Stimulated activated CD4-positive, alpha-beta T cell treated with anti-CD3 and anti-CD28 coated beads, Interleukin-2, amount 100 ng/mL, for 4 hours (primary cell): ENCODE measurements around the gene RACGAP1.

Experiments
- DNase-seq: peaks from one replicate; pipeline ENCODE4 v3.0.0-alpha.2; 2020; ENCODE audit warnings: low read depth

The RACGAP1 gene

GRCh38 chr12:49954863-49955830 is 70.1 kb downstream of the RACGAP1 start:
- no peak for DNase-seq

GRCh38 chr12:49953961-49954846 is 71.1 kb downstream of the RACGAP1 start:
- no peak for DNase-seq

- DNase-seq: no peak
Measured at GRCh38 chr12:49953151-49953550, 72.1 kb downstream of the RACGAP1 start.

DNA sequence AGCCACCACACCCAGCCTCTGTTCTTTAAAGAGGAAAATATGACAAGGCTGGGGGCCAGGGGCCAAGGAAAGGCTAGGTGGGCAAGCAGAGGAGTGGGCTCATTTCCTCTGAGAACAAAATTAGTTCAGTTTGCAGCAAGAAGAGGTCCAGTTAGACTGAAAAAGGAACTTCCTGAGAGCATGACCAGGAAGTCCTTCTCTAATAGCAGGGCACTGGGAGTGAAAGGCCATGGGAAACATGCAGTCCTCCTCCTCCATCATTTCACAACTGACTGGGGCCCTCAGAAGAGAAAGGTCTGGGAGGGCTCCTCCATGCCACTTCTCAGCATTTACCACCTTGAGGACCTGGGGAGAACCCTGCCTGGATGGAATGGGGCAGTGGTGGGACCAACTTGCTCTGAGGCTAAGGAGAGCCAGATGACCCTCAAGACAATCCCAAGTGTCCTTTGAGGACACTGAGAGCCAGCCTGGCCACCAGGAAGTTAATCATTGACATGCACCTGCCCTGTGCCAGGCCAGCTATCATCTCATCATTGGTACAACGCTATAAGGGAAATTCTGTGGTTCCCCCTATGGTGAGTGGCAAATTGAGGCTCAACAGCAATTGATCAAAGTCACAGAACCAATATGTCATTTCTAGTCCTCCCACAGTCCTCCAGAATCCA is 72.8 kb downstream of the RACGAP1 start:
- no peak for DNase-seq

DNA sequence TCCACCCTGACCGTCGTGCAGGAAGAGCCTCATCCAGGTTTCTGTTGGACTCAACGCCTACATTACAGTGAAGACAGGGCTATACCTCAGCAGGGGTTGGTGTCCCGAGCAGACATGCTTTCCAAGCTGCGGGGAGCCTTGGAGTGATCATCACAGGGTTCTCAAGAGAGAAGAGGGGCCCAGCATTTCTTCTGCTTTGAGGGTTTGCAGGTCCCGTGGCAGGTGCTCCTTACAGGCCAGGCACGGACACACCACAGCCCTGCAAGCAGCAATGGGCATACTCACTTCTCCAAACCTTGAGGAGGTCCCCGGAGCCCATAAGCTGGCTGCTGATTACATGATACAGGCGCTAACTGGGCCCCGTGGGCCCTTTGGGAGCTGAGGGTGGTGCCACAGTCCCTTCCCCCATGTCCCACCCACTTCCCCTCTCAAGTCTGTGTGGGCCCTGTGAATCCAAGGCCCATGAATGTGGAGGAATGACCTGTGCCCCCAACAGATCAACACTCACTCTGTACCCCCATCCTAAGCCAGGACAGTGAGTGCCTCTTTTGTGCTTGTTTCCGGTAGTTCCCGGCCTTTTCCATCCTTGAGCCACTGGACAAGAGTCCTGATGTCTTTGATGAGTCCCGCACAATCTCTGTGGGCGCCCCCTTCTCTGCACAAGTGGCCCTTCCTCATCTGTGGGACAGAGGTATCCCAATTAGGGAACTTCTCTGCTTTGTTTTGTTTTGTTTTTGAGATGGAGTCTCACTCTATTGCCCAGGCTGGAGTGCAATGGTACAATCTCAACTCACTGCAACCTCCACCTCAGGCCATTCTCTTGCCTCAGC is 73.7 kb downstream of the RACGAP1 start:
- no peak for DNase-seq

DNA sequence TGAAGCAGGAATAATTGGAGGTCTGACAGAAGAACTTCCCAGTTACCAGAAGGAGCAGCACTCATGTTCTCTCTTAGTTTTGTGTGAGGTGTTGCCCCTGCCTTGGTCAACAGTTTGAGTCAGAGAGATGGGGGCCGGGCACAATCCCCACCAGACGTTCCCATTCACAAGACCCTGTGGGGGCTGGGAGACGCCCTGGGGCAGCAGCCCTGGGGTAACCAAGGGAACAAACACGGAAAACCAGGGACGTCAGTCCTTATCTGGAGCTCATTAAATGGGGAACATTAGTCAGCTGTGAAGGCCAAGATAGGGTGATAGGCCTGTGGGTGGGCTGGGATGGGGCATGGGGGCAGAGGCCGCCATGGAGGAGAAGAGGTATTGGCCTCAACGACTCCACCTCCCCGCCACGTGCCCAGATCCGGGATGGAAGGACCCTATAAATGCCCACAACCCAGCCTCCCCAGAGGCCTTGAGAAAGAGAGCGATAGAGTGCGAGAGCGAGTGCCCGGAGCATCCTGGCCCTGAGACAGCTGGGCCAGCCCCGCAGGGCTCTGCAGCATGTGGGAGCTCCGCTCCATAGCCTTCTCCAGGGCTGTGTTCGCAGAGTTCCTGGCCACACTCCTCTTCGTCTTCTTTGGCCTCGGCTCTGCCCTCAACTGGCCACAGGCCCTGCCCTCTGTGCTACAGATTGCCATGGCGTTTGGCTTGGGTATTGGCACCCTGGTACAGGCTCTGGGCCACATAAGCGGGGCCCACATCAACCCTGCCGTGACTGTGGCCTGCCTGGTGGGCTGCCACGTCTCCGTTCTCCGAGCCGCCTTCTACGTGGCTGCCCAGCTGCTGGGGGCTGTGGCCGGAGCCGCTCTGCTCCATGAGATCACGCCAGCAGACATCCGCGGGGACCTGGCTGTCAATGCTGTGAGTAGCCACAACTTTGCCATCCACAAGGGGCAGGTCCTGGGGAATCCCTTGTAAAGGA is 74.7 kb downstream of the RACGAP1 start, which contains the start of gene AQP2:
TSS of gene AQP2 (plus strand) at position 465 of the 979 bp plus-strand sequence. CDS start at position 559, 94 bp downstream.
- no peak for DNase-seq

GRCh38 chr12:49949866-49950265 is 75.4 kb downstream of the RACGAP1 start:
- no peak for DNase-seq

- DNase-seq: no peak
Measured at GRCh38 chr12:49948866-49949845, 76.1 kb downstream of the RACGAP1 start.

- DNase-seq: no peak
Measured at GRCh38 chr12:49947593-49948226, 77.6 kb downstream of the RACGAP1 start.

- no peak for DNase-seq
Measured at GRCh38 chr12:49946497-49946896, 78.8 kb downstream of the RACGAP1 start.

GRCh38 chr12:49946086-49946485 is 79.2 kb downstream of the RACGAP1 start:
- no peak for DNase-seq

GRCh38 chr12:49945394-49946080 is 79.8 kb downstream of the RACGAP1 start:
- peak; percentile 79 for DNase-seq

GRCh38 chr12:49944718-49945117 is 80.6 kb downstream of the RACGAP1 start:
- no peak for DNase-seq

DNA sequence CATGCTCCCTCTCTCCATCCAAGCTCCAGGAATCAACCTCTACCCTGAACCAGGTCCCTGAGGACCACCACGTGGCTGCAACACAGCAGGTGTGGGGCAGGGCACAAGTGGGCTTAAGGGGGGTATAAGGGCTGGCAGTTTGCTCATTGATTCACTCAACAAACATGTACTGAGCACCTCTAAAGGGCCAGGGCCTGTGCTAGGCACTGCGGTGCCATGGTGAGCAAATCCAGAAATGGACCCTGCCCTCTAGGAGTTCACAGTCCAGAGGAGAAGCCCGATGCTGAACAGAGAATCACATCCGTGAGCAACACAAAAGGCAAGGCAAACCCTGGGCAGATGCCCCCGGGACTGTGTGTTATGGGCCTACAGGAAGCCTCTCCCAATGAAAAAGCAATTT is 81.2 kb downstream of the RACGAP1 start:
- no peak for DNase-seq

DNA sequence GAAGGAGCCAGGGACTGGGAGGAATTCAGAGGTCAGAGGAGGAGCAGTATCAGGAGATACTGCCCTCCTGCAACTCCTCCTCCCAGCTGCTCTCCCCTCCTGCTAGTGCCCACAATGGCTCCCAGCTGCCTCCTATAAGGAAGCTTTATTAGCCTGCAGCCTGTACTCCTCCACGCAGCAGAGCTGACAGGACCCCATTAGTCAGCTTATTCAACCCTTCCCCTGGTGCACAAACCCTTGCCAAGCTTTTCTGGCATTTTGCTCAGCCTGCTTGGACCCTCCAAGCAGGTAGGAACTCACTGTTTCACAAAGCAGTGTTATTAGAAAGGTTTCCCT is 81.7 kb downstream of the RACGAP1 start:
- no peak for DNase-seq

DNA sequence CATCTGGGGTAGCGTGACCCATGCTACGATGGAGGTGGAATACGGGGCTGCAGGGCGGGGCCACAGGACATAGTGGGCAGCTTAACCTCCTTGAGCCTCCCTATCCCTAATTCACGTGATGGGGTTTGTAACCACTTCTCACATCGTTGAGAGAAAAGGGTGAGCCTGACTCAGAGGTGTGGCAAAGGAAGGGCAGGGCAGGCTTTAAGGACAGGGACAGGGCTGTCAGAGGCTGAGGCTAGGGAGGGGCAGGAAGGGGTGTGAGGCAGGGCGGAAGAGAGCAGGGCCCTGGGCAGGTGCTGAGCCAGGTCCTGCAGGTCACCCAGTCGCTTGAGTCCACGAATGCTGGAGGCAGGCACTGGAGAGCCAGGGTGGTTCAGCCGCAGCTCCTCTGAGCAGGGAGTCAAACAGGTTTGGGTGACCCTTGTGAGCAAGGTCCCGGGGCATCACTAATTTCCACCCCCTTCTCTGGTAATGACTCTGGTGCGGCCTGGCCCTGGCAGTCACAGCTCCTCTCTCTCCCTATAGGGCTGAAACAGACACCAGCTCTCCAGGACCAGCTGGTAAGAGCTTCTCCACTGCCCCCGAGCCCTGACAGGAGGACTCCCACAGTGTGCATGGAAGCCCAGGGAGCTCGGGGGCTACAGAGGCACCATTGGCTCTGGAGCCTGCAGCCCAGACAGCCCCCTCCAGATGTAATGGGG is 82.2 kb downstream of the RACGAP1 start:
- no peak for DNase-seq

- no peak for DNase-seq
Measured at GRCh38 chr12:49942512-49942893, 82.8 kb downstream of the RACGAP1 start.
